ENCODE data around the gene KDM3B. TPM values are rescaled to one million over a fixed set of nuclear protein-coding genes. Genes with fewer than 3 reads are reported as not detected.

Gene KDM3B
- total and polyA plus RNA-seq, 2 of the 8 experiments (the other 6 are each of a cell fraction or from before 2014, with no cell fraction given), result 27.1 to 78.1 TPM

GRCh38 chr5:138337685-138338410 lies 14.6 kb upstream of the KDM3B start, which contains the start of gene FAM53C (continued):
- no peak for TF ChIP-seq CREB1 (IDR thresholded peaks at IDR 0.05)
- no peak for TF ChIP-seq TEAD4 (IDR thresholded peaks at IDR 0.05; ENCODE audit: low read depth, low read length)
- no peak for TF ChIP-seq CBX5 (IDR thresholded peaks at IDR 0.05; ENCODE audit: low read depth, low read length)
- TF ChIP-seq POLR2AphosphoS5 (IDR thresholded peaks at IDR 0.05; ENCODE audit: low read depth, low read length), result peak; percentile 99
- TF ChIP-seq HDAC2 (IDR thresholded peaks at IDR 0.05; ENCODE audit: borderline replicate concordance in 1 of 2, low read depth in 2 of 2, low read length in 2 of 2), result no peak
- TF ChIP-seq KDM1A (IDR thresholded peaks at IDR 0.05; ENCODE audit: borderline replicate concordance, low read length), result peak; percentile 4; the same call in 1 of the 2 replicates
- TF ChIP-seq CTCF (IDR thresholded peaks at IDR 0.05; ENCODE audit: control extremely low read depth in 1 of 3, insufficient read depth in 1 of 3, low read depth in 1 of 3, low read length in 3 of 3), result no peak
- TF ChIP-seq NRF1 (IDR thresholded peaks at IDR 0.05; ENCODE audit: low read depth, low read length), result no peak
- TF ChIP-seq JUND (IDR thresholded peaks at IDR 0.05; ENCODE audit: low read length), result peak; percentile 96
- no peak; the same call in 1 of the 2 replicates for TF ChIP-seq RBBP5 (IDR thresholded peaks at IDR 0.05; ENCODE audit: borderline replicate concordance, low read depth, low read length)
- no peak for TF ChIP-seq RNF2 (IDR thresholded peaks at IDR 0.05; ENCODE audit: borderline replicate concordance, low read depth, low read length, missing control alignments, poor library complexity, severe bottlenecking)
- no peak for TF ChIP-seq YY1 (IDR thresholded peaks at IDR 0.05; ENCODE audit: low read depth, low read length)
- TF ChIP-seq POU5F1 (IDR thresholded peaks at IDR 0.05; ENCODE audit: low read depth, low read length), result no peak
- TF ChIP-seq FOSL1 (IDR thresholded peaks at IDR 0.05; ENCODE audit: insufficient read depth, low read depth, low read length), result no peak
- no peak for TF ChIP-seq RAD21 (IDR thresholded peaks at IDR 0.05 in 1 of 2, conservative IDR thresholded peaks at IDR 0.05 in 1 of 2; ENCODE audit: low read depth in 2 of 2, low read length in 2 of 2)
- peak; percentile 85 for TF ChIP-seq PHF8 (conservative IDR thresholded peaks at IDR 0.05; ENCODE audit: low read depth, low read length)

All from H1 (cell line).